C4-2B (cell line): Measurements from ENCODE around the gene EPB41L4B.

ENCODE experiments used
- CTCF ChIP-seq: fragments of 450-650 bp; conservative IDR thresholded peaks from 2 replicates; pipeline ENCODE4 v1.5.1; 2017; ENCODE audit warnings: mild to moderate bottlenecking
- ZFX ChIP-seq: fragments of 450-650 bp; IDR thresholded peaks from 2 replicates; pipeline ENCODE4 v1.6.1; 2017

DNA sequence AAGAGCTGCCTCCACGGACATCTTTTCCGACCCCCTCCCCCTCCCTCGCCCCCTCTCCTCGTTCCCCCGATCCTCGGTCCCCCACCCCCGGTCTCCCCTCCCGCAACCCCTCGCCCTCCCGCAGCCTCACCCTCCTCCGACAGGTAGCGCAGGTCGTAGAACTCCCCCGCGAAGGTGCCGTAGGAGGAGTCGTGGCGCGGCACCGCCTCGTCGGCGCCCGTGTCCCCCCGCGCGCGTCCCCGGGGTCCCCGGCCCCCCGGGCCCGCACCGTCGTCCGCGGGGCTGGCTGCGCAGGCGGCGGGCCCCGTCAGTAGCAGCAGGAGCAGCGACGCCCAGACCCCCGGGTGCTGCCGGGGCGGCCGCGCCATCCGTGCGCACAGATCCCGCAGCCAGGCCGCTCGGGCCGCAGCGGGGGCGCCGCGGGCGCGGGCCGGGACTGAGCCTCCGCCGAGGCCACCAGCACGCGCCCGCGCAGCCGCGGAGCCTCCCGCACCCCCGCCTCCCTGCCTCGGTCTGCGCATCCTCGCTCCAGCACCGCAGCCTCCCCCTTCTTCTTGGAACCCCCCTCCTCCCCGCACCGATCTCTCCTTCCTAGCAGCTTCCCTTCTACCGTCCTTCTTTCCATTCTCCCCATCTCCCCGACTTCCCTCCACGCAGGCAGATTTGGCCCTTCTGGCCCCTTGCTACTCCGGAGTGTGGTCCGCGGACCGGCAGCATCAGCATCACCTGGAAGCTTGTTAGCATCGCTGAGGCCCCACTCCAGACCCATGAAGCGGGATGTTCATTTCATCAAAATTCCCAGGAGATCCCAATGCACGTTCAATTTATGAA, 153.9 kb downstream of the EPB41L4B start, which contains the start of gene FRRS1L:
- TF ChIP-seq CTCF (no peak), ZFX (no peak)
